ENCODE measurements around the gene LCLAT1. TPM values are rescaled to one million over a fixed set of nuclear protein-coding genes. Genes with fewer than 3 reads are reported as not detected.

The LCLAT1 gene
- polyA plus RNA-seq, 1 experiment = 10.8 TPM

GRCh38 chr2:30516166-30516565, 69.1 kb downstream of the LCLAT1 start:
- Histone ChIP-seq H3K4me3 (ENCODE audit: low read depth, low read length) (no peak overlapping the region), H3K27me3 (ENCODE audit: control insufficient read depth, insufficient read depth, low read length) (no peaks in the 10 kb centered on the region), H3K36me3 (ENCODE audit: control insufficient read depth, insufficient read depth, low read length) (no peaks in the 10 kb centered on the region)
- ChIA-PET POLR2A (no interaction called here), CTCF (interaction anchor here (1.3 kb wide), 1 partner anchor 12 kb away, joined by 4 read pairs; no protein-coding TSS in a partner anchor)
- no peak for DNase-seq (ENCODE audit: low read depth)
- TF ChIP-seq CTCF (IDR thresholded peaks at IDR 0.05; ENCODE audit: insufficient read depth, low read depth, low read length) = no peak

- DNase-seq (ENCODE audit: low read depth) = no peak
- H3K4me3 ChIP-seq (ENCODE audit: low read depth, low read length) = no peak overlapping the region
- CTCF ChIA-PET = no interaction called here
- TF ChIP-seq CTCF (IDR thresholded peaks at IDR 0.05; ENCODE audit: insufficient read depth, low read depth, low read length) = no peak
- no peaks in the 10 kb centered on the region for H3K36me3 ChIP-seq (ENCODE audit: control insufficient read depth, insufficient read depth, low read length)
- no peaks in the 10 kb centered on the region for H3K27me3 ChIP-seq (ENCODE audit: control insufficient read depth, insufficient read depth, low read length)
- POLR2A ChIA-PET = no interaction called here
These were observed 72.8 kb downstream of the LCLAT1 start for GRCh38 chr2:30519796-30520195.

- no peak for TF ChIP-seq CTCF (IDR thresholded peaks at IDR 0.05; ENCODE audit: insufficient read depth, low read depth, low read length)
These were observed 75.4 kb downstream of the LCLAT1 start for GRCh38 chr2:30522421-30522820.

GRCh38 chr2:30527411-30527810, 80.4 kb downstream of the LCLAT1 start:
- Histone ChIP-seq H3K36me3 (ENCODE audit: control insufficient read depth, insufficient read depth, low read length) (no peaks in the 10 kb centered on the region), H3K4me3 (ENCODE audit: low read depth, low read length) (no peak overlapping the region), H3K27me3 (ENCODE audit: control insufficient read depth, insufficient read depth, low read length) (no peaks in the 10 kb centered on the region)
- TF ChIP-seq CTCF (IDR thresholded peaks at IDR 0.05; ENCODE audit: insufficient read depth, low read depth, low read length) = no peak
- CTCF ChIA-PET = interaction anchor here (1.7 kb wide), 1 partner anchor 11 kb away, joined by 4 read pairs; no protein-coding TSS in a partner anchor
- DNase-seq (ENCODE audit: low read depth) = no peak
- POLR2A ChIA-PET = no interaction called here

More at GRCh38 chr2:30522421-30522820, 75.4 kb downstream of the LCLAT1 start:
- Histone ChIP-seq H3K4me3 (ENCODE audit: low read depth, low read length) (no peak overlapping the region), H3K36me3 (ENCODE audit: control insufficient read depth, insufficient read depth, low read length) (no peaks in the 10 kb centered on the region), H3K27me3 (ENCODE audit: control insufficient read depth, insufficient read depth, low read length) (no peaks in the 10 kb centered on the region)
- DNase-seq (ENCODE audit: low read depth) = no peak
- POLR2A ChIA-PET = no interaction called here
- CTCF ChIA-PET = interaction anchor here (1.1 to 1.7 kb wide), 2 partner anchors 12 to 41 kb away, joined by 3 to 4 read pairs; no protein-coding TSS in a partner anchor

- no peak for DNase-seq (ENCODE audit: low read depth)
- ChIA-PET CTCF (interaction anchor here (1.2 to 1.7 kb wide), 4 partner anchors 10 to 362 kb away, joined by 3 to 5 read pairs (median 4); no protein-coding TSS in a partner anchor), POLR2A (no interaction called here)
- Histone ChIP-seq H3K27me3 (ENCODE audit: control insufficient read depth, insufficient read depth, low read length) (no peaks in the 10 kb centered on the region), H3K4me3 (ENCODE audit: low read depth, low read length) (no peak overlapping the region), H3K36me3 (ENCODE audit: control insufficient read depth, insufficient read depth, low read length) (no peaks in the 10 kb centered on the region)
- no peak for TF ChIP-seq CTCF (IDR thresholded peaks at IDR 0.05; ENCODE audit: insufficient read depth, low read depth, low read length)
These were observed 80.8 kb downstream of the LCLAT1 start for GRCh38 chr2:30527859-30528258.
